HEK293 (cell line): ENCODE data around the gene TRAF1.
A peak's percentile ranks its signal among the peaks of the same experiment; 100 is the strongest.

Experiments used
- CTCF ChIA-PET: fragments of 350-600 bp; formaldehyde crosslinking; extraction: SDS; loops from one replicate; lab custom pipeline; 2021; ENCODE audit warnings: antibody characterized with exemption; lab: Yijun Ruan, JAX
- POLR2A ChIA-PET: fragments of 300-600 bp; formaldehyde crosslinking; extraction: SDS; loops from one replicate; lab custom pipeline; 2020; ENCODE audit warnings: antibody characterized with exemption, inconsistent platforms; lab: Yijun Ruan, JAX
- H3K27ac ChIP-seq: fragments of 200-500 bp; sonication (Bioruptor generic); 2 replicates; pipeline ENCODE4 v1.5.1; 2014; ENCODE audit warnings: low read depth, low read length, control low read depth, inconsistent platforms; ENCODE audit errors: extremely low read depth
- H3K36me3 ChIP-seq, 2 experiments: fragments of 200-500 bp in 1 of 2; sonication (Bioruptor generic) in 1 of 2; 1 replicate in 1 of 2; 2 replicates in 1 of 2; pipeline ENCODE4 v1.5.1; 2014 to 2017; ENCODE audit warnings: inconsistent platforms in 2 of 2, low read length in 2 of 2; ENCODE audit not compliant: control insufficient read depth in 2 of 2, insufficient read depth in 1 of 2
- H3K4me1 ChIP-seq: fragments of 200-500 bp; sonication (Bioruptor generic); 2 replicates; pipeline ENCODE4 v1.5.1; 2014; ENCODE audit warnings: mild to moderate bottlenecking, low read length, inconsistent platforms; ENCODE audit not compliant: control insufficient read depth, insufficient read depth
- H3K4me3 ChIP-seq: 2 replicates; pipeline ENCODE4 v1.5.1; 2011; ENCODE audit warnings: low read depth, mild to moderate bottlenecking, control low read depth, low read length, moderate library complexity
- H3K9me3 ChIP-seq: fragments of 200-500 bp; sonication (Bioruptor generic); 2 replicates; pipeline ENCODE4 v1.5.1; 2014; ENCODE audit warnings: low read depth, low read length, inconsistent platforms; ENCODE audit not compliant: control insufficient read depth, insufficient read depth
- AEBP2 ChIP-seq: fragments of 450-650 bp; formaldehyde crosslinking; IDR thresholded peaks from 2 replicates; pipeline ENCODE4 v1.5.1; 2016; ENCODE audit warnings: missing biosample characterization, missing genetic modification characterization, borderline replicate concordance
- REPIN1 ChIP-seq: fragments of 450-650 bp; formaldehyde crosslinking; IDR thresholded peaks from 2 replicates; pipeline ENCODE4 v1.5.1; 2017; ENCODE audit warnings: missing biosample characterization, missing genetic modification characterization, low read depth
- TCF7L2 ChIP-seq: IDR thresholded peaks from 2 replicates; pipeline ENCODE4 v1.6.1; 2011; ENCODE audit warnings: low read depth, mild to moderate bottlenecking, inconsistent platforms, low read length, moderate library complexity, borderline replicate concordance
- ZBTB11 ChIP-seq: fragments of 450-650 bp; formaldehyde crosslinking; conservative IDR thresholded peaks from 2 replicates; pipeline ENCODE4 v1.5.1; 2016; ENCODE audit warnings: low read depth, missing biosample characterization, missing genetic modification characterization
- ZFP3 ChIP-seq: fragments of 450-650 bp; formaldehyde crosslinking; IDR thresholded peaks from 2 replicates; pipeline ENCODE4 v1.5.1; 2016; ENCODE audit warnings: low read depth, missing biosample characterization, missing genetic modification characterization
- ZNF132 ChIP-seq: fragments of 450-650 bp; formaldehyde crosslinking; IDR thresholded peaks from 2 replicates; pipeline ENCODE4 v1.5.1; 2017; ENCODE audit warnings: missing biosample characterization, missing genetic modification characterization, borderline replicate concordance
- ZNF2 ChIP-seq: fragments of 450-650 bp; formaldehyde crosslinking; IDR thresholded peaks from 2 replicates; pipeline ENCODE4 v1.5.1; 2016; ENCODE audit warnings: missing biosample characterization, missing genetic modification characterization
- ZNF248 ChIP-seq: fragments of 450-650 bp; formaldehyde crosslinking; IDR thresholded peaks from 2 replicates; pipeline ENCODE4 v1.5.1; 2017; ENCODE audit warnings: missing biosample characterization, missing genetic modification characterization
- ZNF335 ChIP-seq: fragments of 450-650 bp; formaldehyde crosslinking; conservative IDR thresholded peaks from 2 replicates; pipeline ENCODE4 v1.5.1; 2016; ENCODE audit warnings: missing biosample characterization, missing genetic modification characterization
- ZNF341 ChIP-seq: fragments of 450-650 bp; formaldehyde crosslinking; IDR thresholded peaks from 2 replicates; pipeline ENCODE4; 2016; ENCODE audit warnings: low read depth, missing biosample characterization, missing genetic modification characterization
- ZNF394 ChIP-seq: fragments of 450-650 bp; formaldehyde crosslinking; IDR thresholded peaks from 2 replicates; pipeline ENCODE4 v1.5.1; 2016; ENCODE audit warnings: missing biosample characterization, missing genetic modification characterization, mild to moderate bottlenecking, moderate library complexity, borderline replicate concordance
- ZNF501 ChIP-seq: fragments of 450-650 bp; formaldehyde crosslinking; IDR thresholded peaks from 2 replicates; pipeline ENCODE4 v1.5.1; 2016; ENCODE audit warnings: missing biosample characterization, missing genetic modification characterization
- ZNF585B ChIP-seq: fragments of 450-650 bp; formaldehyde crosslinking; IDR thresholded peaks from 2 replicates; pipeline ENCODE4 v1.5.1; 2016; ENCODE audit warnings: missing biosample characterization, missing genetic modification characterization
- ZNF596 ChIP-seq: fragments of 450-650 bp; IDR thresholded peaks from 2 replicates; pipeline ENCODE4 v1.5.0; 2018; ENCODE audit warnings: missing biosample characterization, mild to moderate bottlenecking, missing genetic modification characterization, moderate library complexity
- ZNF624 ChIP-seq: fragments of 450-650 bp; formaldehyde crosslinking; IDR thresholded peaks from 2 replicates; pipeline ENCODE4 v1.5.1; 2017; ENCODE audit warnings: missing biosample characterization, missing genetic modification characterization
- ZNF626 ChIP-seq: fragments of 450-650 bp; sonication (Bioruptor Pico); formaldehyde crosslinking; IDR thresholded peaks from 2 replicates; pipeline ENCODE4 v1.5.1; 2018; ENCODE audit warnings: missing biosample characterization, missing genetic modification characterization, inconsistent platforms
- ZNF660 ChIP-seq: fragments of 450-650 bp; IDR thresholded peaks from 2 replicates; pipeline ENCODE4 v1.5.1; 2018; ENCODE audit warnings: missing biosample characterization, mild to moderate bottlenecking, missing genetic modification characterization
- ZNF704 ChIP-seq: fragments of 450-650 bp; formaldehyde crosslinking; IDR thresholded peaks from 2 replicates; pipeline ENCODE4 v1.5.1; 2016; ENCODE audit warnings: missing biosample characterization, missing genetic modification characterization
- ZNF830 ChIP-seq: fragments of 450-650 bp; IDR thresholded peaks from 2 replicates; pipeline ENCODE4 v1.5.0; 2018; ENCODE audit warnings: missing biosample characterization, missing genetic modification characterization, low read depth, mild to moderate bottlenecking, moderate library complexity

The TRAF1 gene

GRCh38 chr9:120867676-120868338 lies 58.8 kb downstream of the TRAF1 start:
- Histone ChIP-seq H3K4me3 (no peak overlapping the region), H3K36me3 (peaks cover 0 to 50% of the 10 kb centered on the region in 2 experiments; a peak in 2 of 3 replicates), H3K27ac (no peak overlapping the region), H3K4me1 (no peaks in the 10 kb centered on the region), H3K9me3 (no peaks in the 10 kb centered on the region)
- ChIA-PET CTCF (interaction anchor here (1.4 kb wide), 1 partner anchor 112 kb away, joined by 7 read pairs; no protein-coding TSS in a partner anchor), POLR2A (interaction anchor here (1.4 to 2.3 kb wide), 2 partner anchors 10 to 74 kb away, joined by 5 to 11 read pairs; partner anchors contain the start of genes FBXW2 and PHF19)
- TF ChIP-seq AEBP2 (tag by site-specific recombination) (no peak), ZNF596 (tag by site-specific recombination) (no peak), ZNF132 (tag by site-specific recombination) (no peak), ZNF248 (tag by site-specific recombination) (no peak), ZBTB11 (tag by site-specific recombination) (no peak), TCF7L2 (no peak), ZFP3 (tag by site-specific recombination) (no peak), ZNF335 (tag by site-specific recombination) (0 out of 2 replicates have a peak, but pooled peaks have one; percentile 40)

DNA sequence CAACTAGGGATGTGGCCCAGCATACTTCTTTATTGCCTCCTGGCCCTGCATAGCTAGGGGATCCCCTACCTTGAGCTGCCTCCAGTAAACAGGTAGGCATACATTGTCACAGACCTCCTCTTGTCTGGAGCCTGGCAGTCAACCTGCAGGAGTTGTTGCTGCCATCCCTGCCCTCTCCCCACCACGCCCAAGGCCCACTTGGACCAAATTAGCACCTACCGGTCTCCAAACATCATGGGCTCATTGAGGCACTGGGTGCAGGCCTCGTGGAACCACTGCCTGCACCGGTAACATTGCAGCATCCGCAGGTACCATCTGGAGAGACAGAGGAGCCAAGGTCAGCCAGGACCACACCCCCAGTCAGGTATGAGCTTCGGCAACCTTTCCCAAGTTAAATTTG lies 59.9 kb downstream of the TRAF1 start:
- Histone ChIP-seq H3K36me3 (peaks cover 0 to 54% of the 10 kb centered on the region in 2 experiments; a peak in 1 of 3 replicates), H3K4me1 (no peaks in the 10 kb centered on the region), H3K27ac (no peak overlapping the region), H3K9me3 (no peaks in the 10 kb centered on the region), H3K4me3 (no peak overlapping the region)
- POLR2A ChIA-PET = no interaction called here
- TF ChIP-seq ZNF626 (tag by site-specific recombination) (no peak), ZNF2 (tag by site-specific recombination) (no peak), ZNF624 (tag by site-specific recombination) (no peak), ZNF830 (no peak), ZNF585B (tag by site-specific recombination) (no peak)
- CTCF ChIA-PET = no interaction called here

DNA sequence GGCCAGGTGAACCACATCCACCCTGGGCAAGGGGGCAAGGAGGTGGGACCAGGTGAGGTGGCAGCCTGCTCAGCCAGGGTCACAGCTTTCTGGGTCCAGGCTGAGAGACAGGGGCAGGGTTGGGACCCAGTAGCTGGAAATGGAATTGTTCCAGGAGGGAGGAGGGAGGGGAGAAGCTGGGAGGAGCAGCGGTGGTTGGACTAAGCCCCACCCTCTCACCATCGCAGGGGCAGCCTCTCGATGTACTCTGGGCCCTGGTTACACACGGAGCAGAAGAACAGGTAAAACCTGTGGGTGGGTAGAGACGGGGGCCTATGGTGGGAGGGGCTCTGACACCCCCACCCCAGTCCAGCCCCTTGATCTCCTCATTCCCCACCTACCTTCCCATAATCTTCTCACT lies 60.8 kb downstream of the TRAF1 start:
- no peaks in the 10 kb centered on the region for H3K4me1 ChIP-seq
- CTCF ChIA-PET = interaction anchor here (0.7 kb wide), 1 partner anchor 71 kb away, joined by 3 read pairs; no protein-coding TSS in a partner anchor
- no peak for TF ChIP-seq ZNF501
- peak; percentile 42; the same call in 1 of the 2 replicates for TF ChIP-seq ZNF394 (tag by site-specific recombination)
- TF ChIP-seq ZNF660 (tag by site-specific recombination) = no peak
- TF ChIP-seq REPIN1 (tag by site-specific recombination) = no peak
- no peak for TF ChIP-seq ZNF704 (tag by site-specific recombination)
- peak; percentile 50 for TF ChIP-seq ZNF341 (tag by site-specific recombination)
- TF ChIP-seq, all 188 proteins: peak for 2
- no peak overlapping the region for H3K4me3 ChIP-seq
- H3K36me3 ChIP-seq = peaks cover 0 to 63% of the 10 kb centered on the region in 2 experiments; a peak in 1 of 3 replicates
- H3K27ac ChIP-seq = no peak overlapping the region
- POLR2A ChIA-PET = interaction anchor here (0.6 kb wide), 1 partner anchor 346 kb away, joined by 3 read pairs; no protein-coding TSS in a partner anchor
- no peaks in the 10 kb centered on the region for H3K9me3 ChIP-seq
